ENCODE data around the gene HPX. TPM values are rescaled to one million over a fixed set of nuclear protein-coding genes. Genes with fewer than 3 reads are reported as not detected.
A peak's percentile ranks its signal among the peaks of the same experiment; 100 is the strongest.

The HPX gene
- total and polyA plus RNA-seq, 8 donors: 0.31 to 27.2 (median 1.7) TPM; not detected in 4

- WGBS, 5 donors: 40 to 55% (median 41%) methylated on average over 12 of the region's 12 CpGs
- Histone ChIP-seq H3K27ac (peak overlapping the region in 3 of 5 donors; percentile 87 to 93 (median 91)), H3K4me3 (no peak overlapping the region), H3K9me3 (no peaks in the 10 kb centered on the region), H3K36me3 (no peaks in the 10 kb centered on the region), H3K4me1 (peaks cover 28 to 48% (median 39%) of the 10 kb centered on the region in 4 donors), H3K27me3 (no peaks in the 10 kb centered on the region)
- DNase-seq: no peak
- TF ChIP-seq POLR2A (IDR thresholded peaks at IDR 0.05) (no peak), POLR2AphosphoS5 (IDR thresholded peaks at IDR 0.05) (peak in 1 of 3 donors; percentile 6), CTCF (IDR thresholded peaks at IDR 0.05) (no peak), EP300 (IDR thresholded peaks at IDR 0.05) (no peak)
- intact Hi-C loops (cut with DNase I; ENCODE audit: low total_unique reads): no loop called here
Observed at GRCh38 chr11:6387811-6388599, 52.8 kb downstream of the HPX start.

GRCh38 chr11:6385046-6385777, 55.6 kb downstream of the HPX start:
- intact Hi-C loops (cut with DNase I; ENCODE audit: low total_unique reads): no loop called here
- Histone ChIP-seq H3K27me3 (no peaks in the 10 kb centered on the region), H3K4me1 (peaks cover 13 to 28% (median 24%) of the 10 kb centered on the region in 4 donors), H3K36me3 (no peaks in the 10 kb centered on the region), H3K27ac (no peak overlapping the region), H3K4me3 (no peak overlapping the region), H3K9me3 (no peaks in the 10 kb centered on the region)
- TF ChIP-seq CTCF (IDR thresholded peaks at IDR 0.05) (no peak), POLR2A (IDR thresholded peaks at IDR 0.05) (no peak), POLR2AphosphoS5 (IDR thresholded peaks at IDR 0.05) (no peak), EP300 (IDR thresholded peaks at IDR 0.05) (no peak)
- no peak for DNase-seq
- WGBS, 5 donors: 89 to 96% (median 92%) methylated on average over 7 of the region's 7 CpGs

Other genes with a start within 250 kb of the HPX start
- gene OR52W1, start 241.8 kb downstream of the HPX start, total RNA-seq: not detected
- not detected for gene OR52W1, start 241.8 kb downstream of the HPX start, polyA plus RNA-seq
- gene C11orf42, start 235.4 kb downstream of the HPX start, total RNA-seq: not detected
- gene C11orf42, start 235.4 kb downstream of the HPX start, polyA plus RNA-seq: not detected
- gene FHIP1B, start 206.4 kb downstream of the HPX start, total RNA-seq: 100 to 1,000 TPM in 2 of 5 donors, 10 to 100 TPM in 3; 22.9 to 324 (median 44.6) TPM
- 10 to 100 TPM; 17.0 to 32.1 (median 19.6) TPM for gene FHIP1B, start 206.4 kb downstream of the HPX start, polyA plus RNA-seq
- not detected for gene CNGA4, start 201.9 kb downstream of the HPX start, total RNA-seq
- under 1 TPM in 1 of 3 donors, not detected in 2; 0.08 TPM for gene CNGA4, start 201.9 kb downstream of the HPX start, polyA plus RNA-seq
- gene CCKBR, start 181.1 kb downstream of the HPX start, total RNA-seq: 10 to 100 TPM in 4 of 5 donors, not detected in 1; 17.5 to 47.8 (median 30.2) TPM
- 10 to 100 TPM in 1 of 3 donors, 1 to 10 TPM in 2; 6.5 to 11.5 (median 7.5) TPM for gene CCKBR, start 181.1 kb downstream of the HPX start, polyA plus RNA-seq
- 100 to 1,000 TPM in 1 of 5 donors, 10 to 100 TPM in 4; 12.8 to 166 (median 22.9) TPM for gene CAVIN3, start 120.5 kb downstream of the HPX start, total RNA-seq
- 100 to 1,000 TPM in 1 of 3 donors, 10 to 100 TPM in 2; 51.1 to 119 (median 68.4) TPM for gene CAVIN3, start 120.5 kb downstream of the HPX start, polyA plus RNA-seq
- gene SMPD1, start 50.5 kb downstream of the HPX start, total RNA-seq: 10 to 100 TPM in 3 of 5 donors, 1 to 10 TPM in 2; 7.6 to 66.9 (median 31.4) TPM
- gene SMPD1, start 50.5 kb downstream of the HPX start, polyA plus RNA-seq: 10 to 100 TPM; 16.0 to 20.2 (median 16.9) TPM
- 10 to 100 TPM; 19.4 to 60.1 (median 26.6) TPM for gene APBB1, start 21.9 kb downstream of the HPX start, total RNA-seq
- 10 to 100 TPM; 18.8 to 22.8 (median 19.5) TPM for gene APBB1, start 21.9 kb downstream of the HPX start, polyA plus RNA-seq
- 100 to 1,000 TPM in 1 of 5 donors, 10 to 100 TPM in 4; 10.9 to 474 (median 34.2) TPM for gene TRIM3, start 33.0 kb upstream of the HPX start, total RNA-seq
- gene TRIM3, start 33.0 kb upstream of the HPX start, polyA plus RNA-seq: 10 to 100 TPM; 12.8 to 50.1 (median 16.7) TPM
- 10 to 100 TPM; 44.0 to 91.1 (median 76.4) TPM for gene ARFIP2, start 40.3 kb upstream of the HPX start, total RNA-seq
- gene ARFIP2, start 40.3 kb upstream of the HPX start, polyA plus RNA-seq: 10 to 100 TPM; 44.8 to 69.7 (median 52.0) TPM
- gene TIMM10B, start 40.5 kb upstream of the HPX start, total RNA-seq: 100 to 1,000 TPM in 1 of 5 donors, 10 to 100 TPM in 3, 1 to 10 TPM in 1; 9.3 to 103 (median 25.9) TPM
- 10 to 100 TPM; 14.9 to 25.8 (median 25.3) TPM for gene TIMM10B, start 40.5 kb upstream of the HPX start, polyA plus RNA-seq
- 10 to 100 TPM; 10.6 to 45.1 (median 24.0) TPM for gene DNHD1, start 56.3 kb upstream of the HPX start, total RNA-seq
- gene DNHD1, start 56.3 kb upstream of the HPX start, polyA plus RNA-seq: 1 to 10 TPM; 1.8 to 4.8 (median 2.6) TPM
- gene RRP8, start 162.6 kb upstream of the HPX start, total RNA-seq: 10 to 100 TPM in 2 of 5 donors, 1 to 10 TPM in 3; 1.8 to 22.6 (median 7.6) TPM
- gene RRP8, start 162.6 kb upstream of the HPX start, polyA plus RNA-seq: 10 to 100 TPM; 16.5 to 23.1 (median 18.0) TPM
- gene ILK, start 162.8 kb upstream of the HPX start, total RNA-seq: 100 to 1,000 TPM in 4 of 5 donors, 10 to 100 TPM in 1; 60.0 to 308 (median 123) TPM
- 100 to 1,000 TPM; 123 to 138 (median 124) TPM for gene ILK, start 162.8 kb upstream of the HPX start, polyA plus RNA-seq
- 100 to 1,000 TPM in 4 of 5 donors, 10 to 100 TPM in 1; 15.8 to 234 (median 163) TPM for gene TAF10, start 171.2 kb upstream of the HPX start, total RNA-seq
- 100 to 1,000 TPM; 115 to 160 (median 154) TPM for gene TAF10, start 171.2 kb upstream of the HPX start, polyA plus RNA-seq
- 100 to 1,000 TPM in 1 of 5 donors, 10 to 100 TPM in 4; 45.9 to 213 (median 91.5) TPM for gene TPP1, start 178.4 kb upstream of the HPX start, total RNA-seq
- gene TPP1, start 178.4 kb upstream of the HPX start, polyA plus RNA-seq: 10 to 100 TPM; 11.9 to 32.8 (median 26.1) TPM
- 10 to 100 TPM in 4 of 5 donors, 1 to 10 TPM in 1; 9.9 to 22.8 (median 17.4) TPM for gene DCHS1, start 214.8 kb upstream of the HPX start, total RNA-seq
- gene DCHS1, start 214.8 kb upstream of the HPX start, polyA plus RNA-seq: 1 to 10 TPM in 2 of 3 donors, under 1 TPM in 1; 0.76 to 2.6 (median 1.6) TPM
- 100 to 1,000 TPM in 1 of 5 donors, 10 to 100 TPM in 3, 1 to 10 TPM in 1; 9.0 to 148 (median 20.4) TPM for gene MRPL17, start 242.4 kb upstream of the HPX start, total RNA-seq
- 10 to 100 TPM; 43.2 to 52.2 (median 49.4) TPM for gene MRPL17, start 242.4 kb upstream of the HPX start, polyA plus RNA-seq

All from stomach (tissue), 9 donors.